CD14-positive monocyte (primary cell): ENCODE results near the gene ENKD1. TPM values are rescaled to one million over a fixed set of nuclear protein-coding genes. Genes with fewer than 3 reads are reported as not detected.

Experiments
- DNase-seq, 3 donors: peaks; one replicate each; pipeline ENCODE4 v3.0.0-alpha.2; 2011 to 2022
- H2AFZ ChIP-seq: 2 replicates; pipeline ENCODE4 v1.6.0; 2012; ENCODE audit warnings: mild to moderate bottlenecking, low read depth, low read length, inconsistent platforms; ENCODE audit not compliant: insufficient read depth, poor library complexity, severe bottlenecking
- H3K27ac ChIP-seq, 2 donors: 1 replicate in 1 of 2; 2 replicates in 1 of 2; pipeline ENCODE4 v1.5.1; 2012 to 2013; ENCODE audit warnings: low read length in 2 of 2, control low read depth in 1 of 2, inconsistent platforms in 1 of 2, low read depth in 1 of 2, mild to moderate bottlenecking in 1 of 2
- H3K27me3 ChIP-seq, 2 donors: one replicate each; pipeline versions ENCODE4 v1.6.0 to v1.6.1; 2011 to 2013; ENCODE audit warnings: low read length in 2 of 2; ENCODE audit not compliant: control insufficient read depth in 2 of 2, insufficient read depth in 2 of 2
- H3K36me3 ChIP-seq, 2 donors: replicated peaks in 1 of 2; 1 replicate in 1 of 2; 2 replicates in 1 of 2; pipeline versions ENCODE4 v1.5.1 to v1.6.1; 2012 to 2013; ENCODE audit warnings: low read length in 2 of 2, control low read depth in 1 of 2, inconsistent platforms in 1 of 2, mild to moderate bottlenecking in 1 of 2; ENCODE audit not compliant: insufficient read depth in 2 of 2, control insufficient read depth in 1 of 2
- H3K4me1 ChIP-seq, 2 donors: 1 replicate in 1 of 2; 2 replicates in 1 of 2; pipeline versions ENCODE4 v1.5.1 to v1.6.1; 2012 to 2013; ENCODE audit warnings: low read length in 2 of 2, control low read depth in 1 of 2, inconsistent platforms in 1 of 2, mild to moderate bottlenecking in 1 of 2, moderate library complexity in 1 of 2; ENCODE audit not compliant: insufficient read depth in 2 of 2, control insufficient read depth in 1 of 2
- H3K4me2 ChIP-seq: replicated peaks from 2 replicates; pipeline ENCODE3; 2012; ENCODE audit warnings: low read length, moderate library complexity, mild to moderate bottlenecking; ENCODE audit not compliant: poor library complexity, severe bottlenecking; ENCODE audit errors: extremely low read depth
- H3K4me3 ChIP-seq, 3 experiments: fragments of 200-600 bp in 1 of 3; sonication (generic) in 1 of 3; replicated peaks in 1 of 3; 1 replicate in 2 of 3; 2 replicates in 1 of 3; pipeline ENCODE4 v1.5.1; 2011 to 2013; ENCODE audit warnings: low read length in 3 of 3, mild to moderate bottlenecking in 3 of 3, control low read depth in 2 of 3, low read depth in 2 of 3, inconsistent platforms in 1 of 3, moderate library complexity in 1 of 3
- H3K79me2 ChIP-seq: 2 replicates; pipeline ENCODE4 v1.6.0; 2012; ENCODE audit warnings: mild to moderate bottlenecking, control low read depth, inconsistent platforms, low read length, moderate library complexity; ENCODE audit not compliant: insufficient read depth
- H3K9ac ChIP-seq: 2 replicates; pipeline ENCODE4 v1.6.0; 2017; ENCODE audit warnings: low read length, mild to moderate bottlenecking; ENCODE audit not compliant: insufficient read depth, poor library complexity, severe bottlenecking
- H3K9me3 ChIP-seq, 2 donors: replicated peaks in 1 of 2; 1 replicate in 1 of 2; 2 replicates in 1 of 2; pipeline versions ENCODE4 v1.5.1 to v1.6.1; 2012 to 2013; ENCODE audit warnings: low read length in 2 of 2, control low read depth in 1 of 2; ENCODE audit not compliant: control insufficient read depth in 1 of 2, insufficient read depth in 1 of 2
- H4K20me1 ChIP-seq: 2 replicates; pipeline ENCODE4 v1.6.0; 2012; ENCODE audit warnings: mild to moderate bottlenecking, low read length, control low read depth, moderate library complexity; ENCODE audit not compliant: insufficient read depth
- H3K27ac Mint-ChIP-seq, 7 donors: one replicate each; pipeline ENCODE4 v1.8.0; 2020; ENCODE audit warnings: mild to moderate bottlenecking in 7 of 7, mixed read lengths in 7 of 7, moderate library complexity in 6 of 7, inconsistent platforms in 2 of 7
- H3K27me3 Mint-ChIP-seq, 3 donors: one replicate each; pipeline ENCODE4 v1.8.0; 2021 to 2022; ENCODE audit warnings: low read depth in 3 of 3, mild to moderate bottlenecking in 3 of 3, mixed read lengths in 3 of 3, moderate library complexity in 3 of 3, inconsistent platforms in 1 of 3
- H3K36me3 Mint-ChIP-seq, 2 donors: one replicate each; pipeline ENCODE4 v1.8.0; 2020; ENCODE audit warnings: mixed read lengths in 2 of 2, inconsistent platforms in 1 of 2, mild to moderate bottlenecking in 1 of 2
- H3K4me1 Mint-ChIP-seq: one replicate; pipeline ENCODE4 v1.8.0; 2020; ENCODE audit warnings: mild to moderate bottlenecking, mixed read lengths
- H3K4me3 Mint-ChIP-seq, 2 donors: one replicate each; pipeline ENCODE4 v1.8.0; 2020; ENCODE audit warnings: mild to moderate bottlenecking in 2 of 2, mixed read lengths in 2 of 2, moderate library complexity in 1 of 2
- H3K9me3 Mint-ChIP-seq, 7 donors: one replicate each; pipeline ENCODE4 v1.8.0; 2020 to 2022; ENCODE audit warnings: mixed read lengths in 7 of 7, mild to moderate bottlenecking in 6 of 7, moderate library complexity in 6 of 7, inconsistent platforms in 2 of 7
- WGBS: methylation state at CpG from one replicate; pipeline ENCODE4 v1.1.5; 2013; ENCODE audit warnings: missing lambda C conversion rate; ENCODE audit not compliant: insufficient coverage; 5-methylcytosine and 5-hydroxymethylcytosine counted together
- intact Hi-C, 2 donors: fragments of 100-400 bp; cut with micrococcal nuclease; formaldehyde crosslinking; loops; one replicate each; pipeline versions ENCODE4 v1.15.0 to v1.15.1; 2023
- polyA plus RNA-seq, 3 donors: library from polyadenylated mRNA; depleted of rRNA in 1 of 3; unstranded in 2 of 3; stranded (reverse) in 1 of 3; fragments of 300-500 nt in 2 of 3; fragments of >200 nt in 1 of 3; fragmentation: Illumina TruSeq in 2 of 3; gene quantifications; 1 replicate in 2 of 3; 2 replicates in 1 of 3; pipeline ENCODE4 v1.2.3, GENCODE V29; 2012 to 2021
- TF ChIP-seq, protein P1 (sequence below): fragments of 200-600 bp; IDR thresholded peaks from one replicate; pipeline ENCODE4 v1.8.0; 2022; ENCODE audit warnings: antibody characterized with exemption, mild to moderate bottlenecking

ENKD1 gene
- polyA plus RNA-seq, 3 donors, result 0.92 to 6.2 (median 3.2) TPM

GRCh38 chr16:67663151-67663876, 3.2 kb downstream of the ENKD1 start:
- DNase-seq, result no peak
- Mint-ChIP-seq H3K9me3 (no peaks in the 10 kb centered on the region), H3K4me3 (no peak overlapping the region), H3K27me3 (peaks cover 8 to 10% (median 8%) of the 10 kb centered on the region in 3 donors), H3K4me1 (peaks cover 36% of the 10 kb centered on the region), H3K36me3 (peaks cover 7 to 11% of the 10 kb centered on the region in 2 donors), H3K27ac (no peak overlapping the region)
- Histone ChIP-seq H3K27ac (no peak overlapping the region), H3K36me3 (no peaks in the 10 kb centered on the region), H3K4me2 (no peak overlapping the region), H3K4me3 (no peak overlapping the region), H2AFZ (no peak overlapping the region), H3K9me3 (no peaks in the 10 kb centered on the region), H3K79me2 (peaks cover 8% of the 10 kb centered on the region), H3K9ac (no peak overlapping the region), H4K20me1 (no peaks in the 10 kb centered on the region), H3K4me1 (peaks cover 41 to 57% of the 10 kb centered on the region in 2 donors), H3K27me3 (peaks cover 0 to 5% of the 10 kb centered on the region in 2 donors)
- TF ChIP-seq, protein P1, sequence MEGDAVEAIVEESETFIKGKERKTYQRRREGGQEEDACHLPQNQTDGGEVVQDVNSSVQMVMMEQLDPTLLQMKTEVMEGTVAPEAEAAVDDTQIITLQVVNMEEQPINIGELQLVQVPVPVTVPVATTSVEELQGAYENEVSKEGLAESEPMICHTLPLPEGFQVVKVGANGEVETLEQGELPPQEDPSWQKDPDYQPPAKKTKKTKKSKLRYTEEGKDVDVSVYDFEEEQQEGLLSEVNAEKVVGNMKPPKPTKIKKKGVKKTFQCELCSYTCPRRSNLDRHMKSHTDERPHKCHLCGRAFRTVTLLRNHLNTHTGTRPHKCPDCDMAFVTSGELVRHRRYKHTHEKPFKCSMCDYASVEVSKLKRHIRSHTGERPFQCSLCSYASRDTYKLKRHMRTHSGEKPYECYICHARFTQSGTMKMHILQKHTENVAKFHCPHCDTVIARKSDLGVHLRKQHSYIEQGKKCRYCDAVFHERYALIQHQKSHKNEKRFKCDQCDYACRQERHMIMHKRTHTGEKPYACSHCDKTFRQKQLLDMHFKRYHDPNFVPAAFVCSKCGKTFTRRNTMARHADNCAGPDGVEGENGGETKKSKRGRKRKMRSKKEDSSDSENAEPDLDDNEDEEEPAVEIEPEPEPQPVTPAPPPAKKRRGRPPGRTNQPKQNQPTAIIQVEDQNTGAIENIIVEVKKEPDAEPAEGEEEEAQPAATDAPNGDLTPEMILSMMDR, result peak; percentile 57
- WGBS, result 94% methylated on average over 23 of the region's 25 CpGs
- intact Hi-C loops, result loop anchor here (10.0 kb wide), 5 partner anchors 139 to 421 kb away; partner anchors contain the start of genes CENPT (in 1 of the 2), NFATC3 (in 1 of the 2), NUTF2 (in 1 of the 2) and RANBP10 (in 1 of the 2)

GRCh38 chr16:67662653-67663010, 3.9 kb downstream of the ENKD1 start:
- H3K27ac ChIP-seq, result no peak overlapping the region
- no peaks in the 10 kb centered on the region for H4K20me1 ChIP-seq
- H3K4me3 Mint-ChIP-seq, result no peak overlapping the region
- H3K4me3 ChIP-seq, result no peak overlapping the region
- H3K4me1 ChIP-seq, result peaks cover 35 to 50% of the 10 kb centered on the region in 2 donors
- peaks cover 32% of the 10 kb centered on the region for H3K4me1 Mint-ChIP-seq
- no peak overlapping the region for H3K27ac Mint-ChIP-seq
- peaks cover 8 to 10% (median 8%) of the 10 kb centered on the region in 3 donors for H3K27me3 Mint-ChIP-seq
- peaks cover 0 to 2% of the 10 kb centered on the region in 2 donors for H3K36me3 ChIP-seq
- no peak overlapping the region for H2AFZ ChIP-seq
- DNase-seq, result no peak
- TF ChIP-seq, protein P1, result no peak
- H3K36me3 Mint-ChIP-seq, result peaks cover 12 to 13% of the 10 kb centered on the region in 2 donors
- intact Hi-C loops, result loop anchor here (10.0 kb wide), 5 partner anchors 138 to 422 kb away; partner anchors contain the start of genes CENPT (in 1 of the 2), NFATC3 (in 1 of the 2), NUTF2 (in 1 of the 2) and RANBP10 (in 1 of the 2)
- H3K27me3 ChIP-seq, result peaks cover 0 to 5% of the 10 kb centered on the region in 2 donors
- no peak overlapping the region for H3K4me2 ChIP-seq
- H3K9me3 Mint-ChIP-seq, result no peaks in the 10 kb centered on the region
- peaks cover 8% of the 10 kb centered on the region for H3K79me2 ChIP-seq
- no peak overlapping the region for H3K9ac ChIP-seq
- H3K9me3 ChIP-seq, result no peaks in the 10 kb centered on the region
